HUDEP-2 (cell line): ENCODE measurements around the gene FMO1.
"Not testable (repeated sequence)": the region's sequence is repeated elsewhere in the genome, so short reads cannot be mapped to it uniquely, and the experiment has no call there.

ENCODE experiments used
- DNase-seq, 76 experiments: peaks; one replicate each; lab custom pipeline; 2025; ENCODE audit not compliant: unreplicated experiment in 76 of 76; lab: John Stamatoyannopoulos, UW

The FMO1 gene

DNA sequence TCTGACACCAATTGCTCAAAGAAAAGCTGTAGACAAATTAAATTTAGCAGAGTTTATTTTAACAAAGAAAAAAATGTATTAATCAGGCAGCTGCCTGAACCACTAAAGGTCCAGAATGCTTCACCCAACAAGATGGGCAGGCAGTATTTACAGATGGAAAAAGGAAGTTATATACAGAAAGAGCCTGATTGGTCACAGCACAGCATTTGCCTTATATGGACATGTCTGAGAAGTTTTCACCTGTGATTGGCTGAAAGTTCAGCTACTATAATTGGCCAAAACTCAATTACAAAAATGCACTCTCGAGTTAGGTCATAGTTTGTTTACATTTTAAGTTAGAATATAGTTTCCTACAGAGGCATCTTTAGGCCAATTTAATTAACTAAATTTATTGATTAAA is 15.1 kb upstream of the FMO1 start:
- DNase-seq: no peak

- not testable (repeated sequence) for DNase-seq
These were observed 12.1 kb upstream of the FMO1 start for GRCh38 chr1:171236231-171236630.

- DNase-seq: no peak
These were observed 4.4 kb upstream of the FMO1 start for GRCh38 chr1:171243878-171244277.

DNA sequence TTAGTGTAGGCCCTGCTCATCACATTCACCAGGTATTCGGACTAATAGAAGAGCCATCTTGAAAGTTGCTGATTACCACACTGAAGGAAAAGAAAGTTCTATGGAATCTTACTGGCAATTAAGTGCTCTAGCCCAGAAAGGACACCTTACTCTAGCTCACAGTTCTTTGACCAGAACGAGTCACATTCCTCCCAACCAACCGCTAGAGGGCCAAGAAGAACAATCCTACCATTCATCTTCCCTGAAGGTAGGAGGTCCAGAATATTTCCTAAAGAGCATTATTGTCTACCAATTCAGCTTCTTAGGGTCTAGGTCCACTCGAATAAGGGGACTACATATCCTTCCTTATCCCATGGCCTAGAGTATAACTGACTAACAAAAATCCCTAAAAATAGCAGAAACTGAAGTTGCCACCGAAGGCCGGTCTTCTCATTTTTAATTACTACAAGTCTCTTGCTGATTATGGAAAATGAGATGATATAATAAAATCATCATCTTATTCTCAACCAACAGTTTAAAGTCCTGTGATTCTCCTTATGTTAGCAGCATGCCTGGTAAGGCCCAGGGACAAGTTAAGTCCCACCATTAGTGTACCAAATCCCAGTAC is 2.7 kb upstream of the FMO1 start:
- peak in 17 of 76 experiments; percentile 2 to 46 (median 13) for DNase-seq

DNA sequence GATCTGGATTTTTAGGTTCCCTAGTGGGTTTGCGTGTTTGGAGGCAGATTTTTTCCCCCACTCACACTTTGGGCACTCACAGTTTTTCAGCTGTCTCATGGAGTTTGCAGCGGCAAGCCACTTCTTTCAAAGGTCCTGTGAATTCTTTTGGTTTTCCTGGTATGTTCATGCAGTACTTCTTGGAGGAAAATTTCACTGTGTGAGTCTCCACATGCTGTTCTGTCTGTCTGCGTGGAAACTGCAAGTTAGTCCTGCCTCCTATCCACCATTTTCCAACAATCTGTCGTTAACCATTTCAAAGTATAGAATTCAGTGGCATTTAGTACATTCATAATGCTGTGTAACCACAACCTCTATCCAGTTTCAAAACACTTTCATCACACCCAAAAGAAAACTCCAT is 793 bp upstream of the FMO1 start:
- DNase-seq: no peak

DNA sequence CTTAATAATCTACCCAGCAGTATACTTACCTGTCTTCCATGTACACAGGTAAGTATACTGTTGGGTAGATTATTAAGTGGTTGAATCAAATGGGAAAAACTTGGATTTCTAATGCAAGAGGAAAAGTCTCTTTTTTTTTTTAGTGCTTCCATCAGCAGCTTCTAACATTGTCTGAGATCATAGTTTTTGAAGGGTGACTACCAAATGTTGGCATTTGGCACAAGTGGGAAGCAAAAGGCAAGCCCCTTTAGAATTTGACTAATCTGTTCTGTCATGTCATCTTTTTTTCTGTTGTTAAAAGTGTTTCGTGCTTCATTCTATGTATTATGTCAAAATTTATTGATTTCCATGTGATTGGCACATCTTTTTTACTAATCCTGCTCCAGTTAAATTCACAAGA is 547 bp downstream of the FMO1 start:
- no peak for DNase-seq

- DNase-seq: no peak
These were observed 2.0 kb downstream of the FMO1 start for GRCh38 chr1:171250263-171250662.

DNA sequence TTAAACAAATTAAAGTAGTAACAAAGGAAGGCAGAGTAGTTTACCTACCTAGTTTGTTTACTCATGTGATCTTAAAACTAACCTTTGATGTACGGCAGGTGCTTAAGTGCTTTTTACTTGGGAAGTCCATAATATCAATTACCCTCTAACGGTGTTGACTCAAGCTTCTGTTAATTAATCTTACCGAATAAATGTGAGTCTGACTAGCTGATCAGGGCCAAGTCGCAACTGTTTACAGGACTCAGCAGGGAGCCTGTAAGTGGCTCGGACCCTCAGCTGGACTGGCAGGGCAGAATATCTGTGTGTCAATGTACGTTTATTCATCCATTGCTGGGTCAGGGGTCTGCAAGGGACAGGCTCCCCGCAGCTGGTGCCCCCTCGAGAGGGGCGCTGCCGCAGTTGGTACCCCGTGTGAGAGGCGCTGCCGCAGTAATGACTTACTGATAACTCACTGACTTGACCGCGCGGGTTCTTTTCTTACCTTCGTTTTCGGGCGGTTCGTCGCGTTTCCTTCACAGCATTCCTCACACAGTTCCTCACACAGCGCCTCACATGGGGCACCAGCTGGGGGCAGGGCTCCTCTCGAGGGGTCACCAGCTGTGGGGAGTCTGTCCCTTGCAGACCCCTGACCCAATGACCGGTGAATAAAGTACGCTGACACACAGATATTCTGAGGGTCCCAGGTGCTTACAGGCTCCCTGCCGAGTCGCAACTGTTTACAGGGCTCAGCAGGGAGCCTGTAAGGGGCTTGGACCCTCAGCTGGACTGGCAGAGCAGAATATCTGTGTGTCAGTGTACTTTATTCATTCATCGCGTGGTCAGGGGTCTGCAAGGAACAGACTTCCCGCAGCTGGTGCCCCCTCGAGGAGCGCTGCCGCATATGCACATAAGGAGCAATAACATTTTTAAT is 3.0 kb downstream of the FMO1 start:
- peak in 6 of 76 experiments; percentile 1 to 5 (median 2) for DNase-seq

DNA sequence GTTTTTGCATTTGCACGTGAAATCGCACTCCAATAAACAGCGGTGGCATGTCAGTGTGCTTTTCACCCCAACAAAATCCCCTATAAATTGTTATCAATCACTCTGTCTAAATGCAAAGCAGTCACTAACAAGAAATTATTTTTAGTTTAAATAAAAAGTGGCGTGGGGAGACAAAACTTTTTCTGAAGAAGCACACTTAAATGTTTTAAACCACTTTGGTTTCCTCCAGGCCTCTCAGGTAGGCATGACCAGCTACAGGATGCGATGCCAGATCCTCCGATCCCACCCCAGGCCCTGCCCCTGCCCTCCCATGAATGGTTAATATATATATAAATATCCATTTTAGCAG is 3.6 kb downstream of the FMO1 start:
- DNase-seq: no peak

GRCh38 chr1:171252482-171252881 is 4.2 kb downstream of the FMO1 start:
- DNase-seq: no peak

DNA sequence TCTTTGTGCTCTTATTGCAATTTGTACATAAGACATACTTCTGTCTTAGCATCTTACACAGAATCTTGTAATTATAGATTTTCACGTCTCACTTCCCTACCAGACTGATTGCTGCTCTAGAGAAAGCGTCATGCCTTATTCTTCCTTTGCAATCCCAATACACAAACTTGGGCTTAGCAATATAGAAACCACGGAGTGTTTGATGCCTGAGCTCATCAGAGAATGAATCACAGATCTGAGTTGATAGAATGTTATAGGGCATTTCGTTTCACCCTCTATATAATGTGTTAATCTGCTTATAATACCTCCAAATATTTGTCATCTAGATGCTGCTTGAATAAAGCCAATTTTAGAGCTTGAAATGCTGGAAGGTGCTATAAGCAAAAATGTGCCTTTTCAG is 6.6 kb downstream of the FMO1 start:
- DNase-seq: no peak

GRCh38 chr1:171256940-171257606 is 8.8 kb downstream of the FMO1 start:
- peak in 2 of 76 experiments; percentile 2 to 16 for DNase-seq

- DNase-seq: no peak
These were observed 9.3 kb downstream of the FMO1 start for GRCh38 chr1:171257607-171258076.

- no peak for DNase-seq
These were observed 10.1 kb downstream of the FMO1 start for GRCh38 chr1:171258429-171258828.

DNA sequence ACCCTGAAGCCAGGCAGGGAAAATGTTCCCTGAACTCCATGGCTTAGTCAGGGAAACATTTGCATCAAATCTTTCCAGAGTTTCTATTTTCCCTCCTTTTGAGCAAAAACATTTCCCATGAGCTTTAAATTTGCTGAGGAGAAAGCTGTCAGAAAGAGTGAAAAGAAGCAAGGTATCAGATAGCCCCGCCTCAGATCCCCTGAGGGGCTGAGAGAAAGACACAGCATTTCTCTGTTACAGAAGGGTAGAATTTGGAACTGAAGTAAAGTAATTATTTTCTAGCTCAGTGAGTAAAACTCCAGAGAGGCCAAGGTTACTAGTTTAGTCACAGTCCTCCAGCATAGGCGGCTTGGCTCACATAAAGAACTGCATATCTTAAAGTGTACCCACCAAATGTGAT is 10.6 kb downstream of the FMO1 start:
- no peak for DNase-seq

DNA sequence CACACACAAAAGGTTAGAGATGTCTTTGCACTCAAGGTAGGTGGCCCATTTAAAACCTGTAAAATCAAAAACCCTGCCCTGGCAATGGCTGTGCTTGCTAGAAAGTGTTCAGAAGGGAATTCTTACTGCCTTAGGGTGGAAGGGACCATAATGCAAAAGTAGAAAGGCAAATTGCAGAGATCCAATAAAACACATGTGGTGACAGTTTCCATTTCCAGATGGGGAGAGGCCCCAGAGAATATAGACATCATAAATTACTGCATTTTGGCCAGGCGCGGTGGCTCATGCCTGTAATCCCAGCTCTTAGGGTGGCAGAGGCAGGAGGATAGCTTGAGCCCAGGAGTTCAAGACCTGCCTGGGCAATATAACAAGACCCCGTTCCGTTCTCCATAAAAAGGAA is 13.0 kb downstream of the FMO1 start:
- DNase-seq: no peak

GRCh38 chr1:171263901-171264300 is 15.6 kb downstream of the FMO1 start:
- DNase-seq: no peak

- no peak for DNase-seq
These were observed 17.4 kb downstream of the FMO1 start for GRCh38 chr1:171265686-171266085.

DNA sequence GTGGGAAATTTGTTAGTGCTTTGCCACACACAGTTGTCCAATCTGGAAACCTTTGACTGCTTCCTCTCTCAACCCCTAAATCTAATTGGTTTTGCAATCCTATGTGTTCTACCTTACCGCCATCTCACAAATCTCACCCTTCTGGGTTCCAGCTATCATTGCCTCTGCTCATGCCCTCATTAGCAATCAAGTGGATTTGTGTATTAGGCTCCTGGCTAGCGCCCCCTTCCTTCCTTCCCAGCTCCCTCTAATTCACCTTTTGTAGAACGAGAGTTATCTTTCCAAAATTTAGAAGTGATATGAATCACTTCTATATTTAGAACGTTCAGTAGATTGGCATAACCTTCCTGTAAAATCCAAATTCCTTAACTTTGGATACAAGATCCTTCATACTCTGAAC is 18.6 kb downstream of the FMO1 start:
- DNase-seq: no peak

DNA sequence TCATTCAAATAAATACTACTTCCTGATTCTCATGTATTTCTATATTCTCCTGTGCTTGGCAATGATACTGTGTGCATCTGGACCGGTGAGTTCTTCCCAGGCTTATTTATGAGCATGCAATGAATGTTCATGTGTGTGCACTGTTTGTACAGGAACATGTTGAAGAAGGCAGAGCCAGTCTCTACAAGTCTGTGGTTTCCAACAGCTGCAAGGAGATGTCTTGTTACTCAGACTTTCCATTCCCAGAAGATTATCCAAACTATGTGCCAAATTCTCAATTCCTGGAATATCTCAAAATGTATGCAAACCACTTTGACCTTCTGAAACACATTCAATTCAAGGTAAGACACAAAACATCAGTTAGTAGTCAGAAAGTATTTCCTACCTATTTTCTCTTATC is 19.1 kb downstream of the FMO1 start:
- DNase-seq: no peak

DNA sequence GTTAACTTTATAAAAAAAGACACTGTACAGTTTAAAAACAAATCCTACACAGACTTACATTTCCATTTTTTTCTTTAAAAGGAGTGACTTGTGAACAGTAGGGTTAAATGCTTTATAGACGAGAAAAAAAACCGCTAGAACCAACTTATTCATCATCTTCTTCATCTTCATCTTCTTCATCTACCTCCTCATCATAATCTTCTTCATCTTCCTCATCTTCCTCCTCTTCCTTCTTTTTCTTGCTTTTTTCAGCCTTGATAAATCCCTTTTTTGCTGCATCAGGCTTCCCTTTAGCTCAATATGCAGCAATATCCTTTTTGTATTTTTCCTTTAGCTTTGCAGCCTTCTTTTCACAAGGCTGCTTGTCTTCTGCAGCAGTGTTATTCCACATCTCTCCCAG is 22.5 kb downstream of the FMO1 start:
- no peak for DNase-seq

GRCh38 chr1:171277534-171277933 is 29.2 kb downstream of the FMO1 start:
- no peak for DNase-seq
